ENCODE measurements around the gene GATA5. TPM values are rescaled to one million over a fixed set of nuclear protein-coding genes. Genes with fewer than 3 reads are reported as not detected.

GATA5 gene
- total RNA-seq, 1 experiment from 2014 or later, result 0.18 TPM

DNA sequence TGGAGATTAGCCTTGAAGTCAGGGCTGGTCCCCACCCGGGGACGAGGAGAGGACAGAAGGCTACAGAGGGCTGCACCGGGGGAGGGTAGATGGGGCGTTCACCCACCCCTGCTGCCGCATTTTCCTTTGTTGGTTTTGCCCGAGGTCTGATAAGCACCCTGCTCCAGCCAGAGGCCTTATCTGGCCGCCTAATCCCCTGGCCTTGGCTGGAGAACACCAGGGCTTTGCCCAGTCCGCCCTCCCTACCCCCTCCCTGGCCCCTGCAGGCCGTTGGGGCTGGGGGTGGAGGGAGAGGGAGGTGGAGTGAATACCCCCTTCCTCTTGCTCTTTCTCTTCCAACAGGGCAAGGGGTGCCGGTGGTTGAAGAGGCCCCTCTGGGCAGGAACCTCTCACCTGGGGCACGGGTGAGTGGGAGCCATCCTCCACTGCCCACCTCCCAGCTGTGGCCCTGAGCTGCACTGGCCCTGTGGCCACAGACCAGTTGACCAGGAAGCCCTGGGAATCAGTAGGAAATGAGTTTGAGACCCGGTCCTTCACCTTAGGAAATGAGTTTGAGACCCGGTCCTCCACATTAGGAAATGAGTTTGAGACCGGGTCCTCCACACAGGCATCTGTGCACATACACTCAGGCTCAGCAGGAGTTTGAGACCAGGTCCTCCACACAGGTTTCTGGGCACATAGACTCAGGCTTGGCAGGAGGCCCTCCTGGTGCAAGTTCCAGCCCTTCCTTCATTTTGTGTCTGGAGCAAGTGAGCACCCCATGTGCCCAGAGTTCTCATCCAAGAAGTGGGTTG is 12.0 kb upstream of the GATA5 start:
- CTCF ChIA-PET, result no interaction called here
- H3K9me2 ChIP-seq (replicated peaks; ENCODE audit: low read length), result no peaks in the 10 kb centered on the region
- H3K79me2 ChIP-seq (ENCODE audit: low read length), result no peaks in the 10 kb centered on the region
- H3K9me3 ChIP-seq (ENCODE audit: low read length), result no peaks in the 10 kb centered on the region
- no peak for ATAC-seq
- H3K27ac ChIP-seq (ENCODE audit: low read length), result no peak overlapping the region
- H3K27me3 ChIP-seq (ENCODE audit: low read length), result no peaks in the 10 kb centered on the region
- H2AFZ ChIP-seq (ENCODE audit: low read length), result no peak overlapping the region
- TF ChIP-seq EZH2 (IDR thresholded peaks at IDR 0.05; ENCODE audit: low read length, unreplicated experiment) (no peak), EZH2phosphoT487 (IDR thresholded peaks at IDR 0.05; ENCODE audit: borderline replicate concordance, low read length) (no peak)
- TF ChIP-seq, protein P1, sequence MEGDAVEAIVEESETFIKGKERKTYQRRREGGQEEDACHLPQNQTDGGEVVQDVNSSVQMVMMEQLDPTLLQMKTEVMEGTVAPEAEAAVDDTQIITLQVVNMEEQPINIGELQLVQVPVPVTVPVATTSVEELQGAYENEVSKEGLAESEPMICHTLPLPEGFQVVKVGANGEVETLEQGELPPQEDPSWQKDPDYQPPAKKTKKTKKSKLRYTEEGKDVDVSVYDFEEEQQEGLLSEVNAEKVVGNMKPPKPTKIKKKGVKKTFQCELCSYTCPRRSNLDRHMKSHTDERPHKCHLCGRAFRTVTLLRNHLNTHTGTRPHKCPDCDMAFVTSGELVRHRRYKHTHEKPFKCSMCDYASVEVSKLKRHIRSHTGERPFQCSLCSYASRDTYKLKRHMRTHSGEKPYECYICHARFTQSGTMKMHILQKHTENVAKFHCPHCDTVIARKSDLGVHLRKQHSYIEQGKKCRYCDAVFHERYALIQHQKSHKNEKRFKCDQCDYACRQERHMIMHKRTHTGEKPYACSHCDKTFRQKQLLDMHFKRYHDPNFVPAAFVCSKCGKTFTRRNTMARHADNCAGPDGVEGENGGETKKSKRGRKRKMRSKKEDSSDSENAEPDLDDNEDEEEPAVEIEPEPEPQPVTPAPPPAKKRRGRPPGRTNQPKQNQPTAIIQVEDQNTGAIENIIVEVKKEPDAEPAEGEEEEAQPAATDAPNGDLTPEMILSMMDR (conservative IDR thresholded peaks at IDR 0.05; ENCODE audit: low read depth, low read length), result no peak
- no peaks in the 10 kb centered on the region for H4K20me1 ChIP-seq (ENCODE audit: low read length)
- no peak overlapping the region for H3K4me2 ChIP-seq (ENCODE audit: low read length)
- H3K4me1 ChIP-seq (ENCODE audit: insufficient read depth, low read length), result peaks cover 21% of the 10 kb centered on the region
- no peak for DNase-seq
- no peaks in the 10 kb centered on the region for H3F3A ChIP-seq (ENCODE audit: low read length, unreplicated experiment)
- no peak overlapping the region for H3K4me3 ChIP-seq (ENCODE audit: low read length)
- no peaks in the 10 kb centered on the region for H3K36me3 ChIP-seq (ENCODE audit: low read depth, low read length)
- POLR2A ChIA-PET (ENCODE audit: unreplicated experiment), result no interaction called here
- H3K9ac ChIP-seq (ENCODE audit: low read length), result no peak overlapping the region
- intact Hi-C loops (cut with micrococcal nuclease), result loop anchor here (5.0 kb wide), 1 partner anchor 75 kb away; no protein-coding TSS in a partner anchor
- BruUV-seq (replicated peaks), result no TSS peak

DNA sequence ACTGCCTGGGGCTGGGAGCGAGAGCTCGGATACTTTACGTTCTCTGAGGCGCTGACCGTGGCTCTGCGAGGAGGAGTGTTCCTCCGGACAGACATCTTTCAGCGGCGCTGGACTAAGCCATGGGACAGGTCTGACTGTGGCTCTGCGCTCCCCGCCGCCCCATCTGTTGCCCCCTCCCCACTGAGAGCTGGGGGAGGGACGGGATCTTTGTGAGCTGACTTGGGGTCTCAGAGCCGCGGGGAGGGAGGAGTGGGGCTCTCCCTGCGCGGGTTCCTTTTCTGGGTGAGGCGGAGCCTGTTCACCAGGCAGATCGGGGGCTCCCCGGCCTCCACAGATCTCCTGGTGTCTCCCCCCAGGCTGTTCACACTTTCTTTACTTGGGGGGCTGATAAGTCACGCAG is 11.3 kb upstream of the GATA5 start:
- Histone ChIP-seq H3K9me3 (ENCODE audit: low read length) (no peaks in the 10 kb centered on the region), H2AFZ (ENCODE audit: low read length) (no peak overlapping the region), H3K36me3 (ENCODE audit: low read depth, low read length) (no peaks in the 10 kb centered on the region), H3K4me2 (ENCODE audit: low read length) (no peak overlapping the region), H3K9me2 (replicated peaks; ENCODE audit: low read length) (no peaks in the 10 kb centered on the region), H3K9ac (ENCODE audit: low read length) (no peak overlapping the region), H3F3A (ENCODE audit: low read length, unreplicated experiment) (no peaks in the 10 kb centered on the region), H4K20me1 (ENCODE audit: low read length) (no peaks in the 10 kb centered on the region), H3K4me1 (ENCODE audit: insufficient read depth, low read length) (peaks cover 24% of the 10 kb centered on the region), H3K27ac (ENCODE audit: low read length) (no peak overlapping the region), H3K27me3 (ENCODE audit: low read length) (no peaks in the 10 kb centered on the region), H3K79me2 (ENCODE audit: low read length) (no peaks in the 10 kb centered on the region), H3K4me3 (ENCODE audit: low read length) (no peak overlapping the region)
- ChIA-PET CTCF (no interaction called here), POLR2A (ENCODE audit: unreplicated experiment) (no interaction called here)
- TF ChIP-seq EZH2phosphoT487 (IDR thresholded peaks at IDR 0.05; ENCODE audit: borderline replicate concordance, low read length) (no peak), EZH2 (IDR thresholded peaks at IDR 0.05; ENCODE audit: low read length, unreplicated experiment) (no peak)
- TF ChIP-seq, protein P1 (conservative IDR thresholded peaks at IDR 0.05; ENCODE audit: low read depth, low read length), result no peak
- BruUV-seq (replicated peaks), result no TSS peak
- ATAC-seq (no peak), DNase-seq (no peak)
- intact Hi-C loops (cut with micrococcal nuclease), result loop anchor here (5.0 kb wide), 1 partner anchor 75 kb away; no protein-coding TSS in a partner anchor

DNA sequence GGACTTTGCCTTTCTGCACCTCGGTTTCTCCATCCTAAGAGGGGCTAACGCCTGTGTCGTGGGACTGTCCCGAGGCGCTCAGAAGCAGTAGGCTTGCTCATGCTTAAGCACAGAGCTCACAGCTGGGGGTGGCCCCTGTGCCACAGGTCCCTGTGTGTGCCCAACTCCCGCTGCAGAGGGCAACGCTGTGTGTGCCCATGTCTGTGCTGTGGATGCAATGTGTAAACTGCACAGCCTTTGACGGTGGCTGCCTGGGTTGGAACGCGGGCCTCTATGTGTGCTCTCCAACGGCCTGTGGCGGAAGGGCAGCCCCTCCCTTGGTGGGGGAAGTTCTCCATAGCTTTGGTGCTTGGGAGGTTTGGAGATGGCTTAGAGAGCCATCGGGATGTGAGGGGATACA is 10.7 kb upstream of the GATA5 start:
- CTCF ChIA-PET, result no interaction called here
- BruUV-seq (replicated peaks), result no TSS peak

More for the DNA sequence above, 10.7 kb upstream of the GATA5 start:
- Histone ChIP-seq H3K9ac (ENCODE audit: low read length) (no peak overlapping the region), H3K27me3 (ENCODE audit: low read length) (no peaks in the 10 kb centered on the region), H3K9me3 (ENCODE audit: low read length) (no peaks in the 10 kb centered on the region), H3K79me2 (ENCODE audit: low read length) (no peaks in the 10 kb centered on the region), H3K4me2 (ENCODE audit: low read length) (no peak overlapping the region), H4K20me1 (ENCODE audit: low read length) (no peaks in the 10 kb centered on the region), H3K4me3 (ENCODE audit: low read length) (no peak overlapping the region), H3K36me3 (ENCODE audit: low read depth, low read length) (no peaks in the 10 kb centered on the region), H3K4me1 (ENCODE audit: insufficient read depth, low read length) (peaks cover 28% of the 10 kb centered on the region), H3F3A (ENCODE audit: low read length, unreplicated experiment) (no peaks in the 10 kb centered on the region), H3K9me2 (replicated peaks; ENCODE audit: low read length) (no peaks in the 10 kb centered on the region), H2AFZ (ENCODE audit: low read length) (no peak overlapping the region), H3K27ac (ENCODE audit: low read length) (no peak overlapping the region)
- DNase-seq (no peak), ATAC-seq (no peak)
- POLR2A ChIA-PET (ENCODE audit: unreplicated experiment), result no interaction called here
- intact Hi-C loops (cut with micrococcal nuclease), result loop anchor here (5.0 kb wide), 1 partner anchor 74 kb away; no protein-coding TSS in a partner anchor
- TF ChIP-seq EZH2phosphoT487 (IDR thresholded peaks at IDR 0.05; ENCODE audit: borderline replicate concordance, low read length) (no peak), EZH2 (IDR thresholded peaks at IDR 0.05; ENCODE audit: low read length, unreplicated experiment) (no peak)
- TF ChIP-seq, protein P1 (conservative IDR thresholded peaks at IDR 0.05; ENCODE audit: low read depth, low read length), result no peak
